ENCODE results near the gene TMEM242.
A peak's percentile ranks its signal among the peaks of the same experiment; 100 is the strongest.

TMEM242 gene

DNA sequence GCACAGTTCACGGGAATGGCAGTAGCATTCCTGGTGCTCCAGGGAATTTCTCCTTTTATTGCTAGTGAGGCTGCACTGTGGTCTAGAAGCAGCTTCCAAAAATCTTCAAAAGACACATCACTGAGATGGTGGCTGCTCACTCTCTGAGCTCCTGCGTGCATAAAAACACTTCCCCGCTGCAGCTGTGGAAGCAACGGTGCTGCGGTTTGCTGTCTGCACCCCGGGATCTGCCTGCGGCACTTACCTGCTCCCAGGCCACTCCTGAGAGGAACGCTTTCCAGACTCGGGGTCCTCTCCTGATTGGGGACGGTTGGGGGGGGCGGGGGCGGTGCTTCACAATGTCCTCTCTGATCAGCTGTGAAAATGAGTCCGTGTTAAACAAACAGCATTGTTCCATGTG, 77.9 kb downstream of the TMEM242 start:
- no peak for DNase-seq

DNA sequence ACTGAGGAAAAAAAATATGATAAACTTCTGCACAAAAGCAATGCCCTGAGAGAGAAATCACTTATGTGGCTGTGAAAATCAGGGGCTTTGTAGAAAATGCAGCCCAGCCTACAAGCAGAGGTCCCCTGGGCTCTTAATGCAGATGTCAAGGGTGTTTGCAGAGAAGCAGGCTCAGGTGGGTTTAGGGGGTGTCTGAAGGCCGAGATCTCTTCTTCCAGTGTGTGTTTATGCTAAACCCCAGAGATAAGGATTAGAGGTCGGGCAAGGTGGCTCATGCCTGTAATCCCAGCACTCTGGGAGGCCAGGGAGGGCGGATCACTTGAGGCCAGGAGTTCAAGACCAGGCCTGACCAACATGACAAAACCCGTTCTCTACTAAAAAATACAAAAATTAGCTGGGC, 78.5 kb downstream of the TMEM242 start:
- DNase-seq = no peak

DNA sequence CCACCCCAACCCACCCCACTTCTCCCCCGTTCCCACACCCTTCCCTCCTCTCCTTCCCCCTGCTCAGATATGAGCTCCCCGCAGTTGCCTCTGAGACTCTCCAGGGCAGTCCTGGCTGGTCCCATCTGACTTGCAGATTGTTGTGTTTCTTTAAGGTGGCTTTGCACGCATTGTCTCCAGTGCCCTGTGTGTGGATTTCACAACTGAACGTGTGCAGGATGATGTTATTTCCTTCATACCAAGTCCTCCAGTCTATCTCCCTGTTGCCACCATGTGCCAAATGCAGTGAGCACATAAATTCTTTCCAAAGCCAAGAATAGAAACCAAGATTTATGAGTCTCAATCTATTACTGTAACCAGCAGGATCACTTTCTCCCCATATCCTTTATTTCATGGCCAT, 79.1 kb downstream of the TMEM242 start:
- DNase-seq = no peak

DNA sequence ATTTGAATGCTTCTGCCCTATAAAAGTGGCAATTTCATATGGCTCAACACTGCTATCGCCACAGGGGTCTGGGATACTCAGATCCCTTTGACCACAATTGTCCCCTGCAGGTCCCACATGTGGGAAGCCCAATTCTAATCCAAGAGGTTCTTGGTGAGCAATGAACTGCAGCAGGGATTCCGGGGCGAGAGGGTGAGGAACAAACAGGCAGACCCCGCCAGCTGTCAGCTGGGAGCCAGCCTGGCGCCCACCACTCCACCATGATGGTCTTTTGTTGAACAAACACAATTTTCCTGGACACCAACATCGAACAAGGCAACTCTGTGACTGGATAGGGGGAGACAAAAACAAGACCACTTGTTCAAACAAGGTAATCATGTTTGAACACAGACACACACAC, 80.5 kb downstream of the TMEM242 start:
- DNase-seq = no peak

DNA sequence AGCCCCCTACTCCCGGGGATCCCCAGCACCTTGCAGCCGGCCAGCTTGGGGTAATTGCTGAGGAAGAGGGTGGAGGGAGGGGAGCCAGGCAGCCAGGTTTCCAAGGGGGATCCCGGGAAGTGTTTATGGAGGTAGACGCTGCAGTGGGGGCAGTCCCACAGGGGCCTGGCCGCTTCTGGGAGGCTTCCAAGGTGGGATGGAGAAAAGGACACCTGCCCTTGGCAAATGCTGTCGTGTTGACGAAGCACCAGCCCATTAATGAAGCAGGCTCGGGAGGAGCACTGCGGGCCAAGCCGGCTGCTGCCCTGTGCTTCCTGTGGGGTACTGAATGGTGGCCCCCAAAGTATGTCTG, 82.4 kb downstream of the TMEM242 start:
- DNase-seq = no peak

DNA sequence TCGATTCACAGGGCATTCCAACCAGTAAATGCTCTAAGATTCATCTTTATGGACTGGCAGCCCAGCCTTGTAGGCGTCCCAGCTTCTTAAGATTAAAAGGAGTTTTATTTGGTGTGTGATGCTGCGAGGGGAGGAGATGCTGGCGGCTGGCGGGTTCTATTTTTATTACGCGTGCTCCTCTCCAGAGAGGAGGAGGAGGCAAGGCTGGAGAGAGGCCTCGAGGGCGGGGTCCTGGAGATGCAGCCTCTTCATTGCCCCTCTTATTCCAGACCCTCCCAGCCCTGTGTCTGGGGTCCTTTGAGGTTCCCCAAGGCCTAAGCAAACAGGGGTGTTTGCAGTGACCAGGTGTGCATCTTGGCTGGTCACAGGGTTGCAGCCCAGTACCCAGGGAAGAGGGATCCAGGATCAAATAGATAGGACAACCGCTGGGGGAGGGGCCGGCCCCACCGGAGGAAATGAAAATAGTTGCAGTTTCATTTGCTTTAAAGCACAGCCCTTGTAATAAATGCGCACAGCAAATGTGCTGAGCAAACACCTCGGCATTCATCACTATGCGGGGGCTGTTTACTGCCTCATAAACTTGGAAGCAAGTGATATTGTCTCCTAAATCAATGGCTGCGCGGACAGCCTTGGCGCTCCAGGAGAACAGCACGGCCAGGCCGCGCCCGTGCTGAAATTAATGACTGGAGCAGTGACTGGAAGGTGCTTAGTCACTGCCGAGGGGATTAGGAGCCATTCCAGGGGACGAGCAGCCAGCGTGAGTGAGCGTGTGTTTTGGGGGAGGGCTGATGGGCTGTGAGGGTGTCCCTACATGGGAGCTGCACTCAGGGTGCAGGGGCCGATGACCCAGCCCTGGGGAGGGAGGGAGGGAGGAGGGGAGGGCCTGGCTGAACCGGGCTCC, 83.0 kb downstream of the TMEM242 start:
- peak; percentile 52 for DNase-seq

DNA sequence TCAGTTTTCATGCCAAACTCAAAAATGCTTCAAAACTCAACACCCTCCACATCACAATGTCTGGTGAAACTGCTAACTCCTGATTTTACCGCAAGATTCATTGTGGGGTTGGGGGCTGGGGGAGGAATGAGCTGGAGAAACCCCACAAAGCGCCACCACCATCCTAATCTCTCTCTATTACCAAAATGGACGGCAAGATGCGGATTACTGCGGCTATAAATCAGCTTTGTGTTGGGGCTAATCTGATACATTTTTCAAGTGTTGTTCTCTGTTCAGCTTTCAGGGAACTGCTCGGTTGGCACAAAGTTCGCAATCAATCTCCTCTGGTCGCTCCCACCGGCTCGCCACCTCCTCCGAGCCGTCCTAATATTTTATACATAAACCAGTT, 83.7 kb downstream of the TMEM242 start:
- no peak for DNase-seq

Measured in OCI-M1 (cell line).